NOMO-1 treated with DMSO at 0.1 percent for 48 hours (cell line): ENCODE results near the gene KLHL9.
"Not testable (repeated sequence)": the region's sequence is repeated elsewhere in the genome, so short reads cannot be mapped to it uniquely, and the experiment has no call there.

ENCODE experiments used
- DNase-seq: peaks from one replicate; lab custom pipeline; 2025; ENCODE audit not compliant: unreplicated experiment; lab: John Stamatoyannopoulos, UW

KLHL9 gene, protein sequence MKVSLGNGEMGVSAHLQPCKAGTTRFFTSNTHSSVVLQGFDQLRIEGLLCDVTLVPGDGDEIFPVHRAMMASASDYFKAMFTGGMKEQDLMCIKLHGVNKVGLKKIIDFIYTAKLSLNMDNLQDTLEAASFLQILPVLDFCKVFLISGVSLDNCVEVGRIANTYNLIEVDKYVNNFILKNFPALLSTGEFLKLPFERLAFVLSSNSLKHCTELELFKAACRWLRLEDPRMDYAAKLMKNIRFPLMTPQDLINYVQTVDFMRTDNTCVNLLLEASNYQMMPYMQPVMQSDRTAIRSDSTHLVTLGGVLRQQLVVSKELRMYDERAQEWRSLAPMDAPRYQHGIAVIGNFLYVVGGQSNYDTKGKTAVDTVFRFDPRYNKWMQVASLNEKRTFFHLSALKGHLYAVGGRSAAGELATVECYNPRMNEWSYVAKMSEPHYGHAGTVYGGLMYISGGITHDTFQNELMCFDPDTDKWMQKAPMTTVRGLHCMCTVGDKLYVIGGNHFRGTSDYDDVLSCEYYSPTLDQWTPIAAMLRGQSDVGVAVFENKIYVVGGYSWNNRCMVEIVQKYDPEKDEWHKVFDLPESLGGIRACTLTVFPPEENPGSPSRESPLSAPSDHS

DNA sequence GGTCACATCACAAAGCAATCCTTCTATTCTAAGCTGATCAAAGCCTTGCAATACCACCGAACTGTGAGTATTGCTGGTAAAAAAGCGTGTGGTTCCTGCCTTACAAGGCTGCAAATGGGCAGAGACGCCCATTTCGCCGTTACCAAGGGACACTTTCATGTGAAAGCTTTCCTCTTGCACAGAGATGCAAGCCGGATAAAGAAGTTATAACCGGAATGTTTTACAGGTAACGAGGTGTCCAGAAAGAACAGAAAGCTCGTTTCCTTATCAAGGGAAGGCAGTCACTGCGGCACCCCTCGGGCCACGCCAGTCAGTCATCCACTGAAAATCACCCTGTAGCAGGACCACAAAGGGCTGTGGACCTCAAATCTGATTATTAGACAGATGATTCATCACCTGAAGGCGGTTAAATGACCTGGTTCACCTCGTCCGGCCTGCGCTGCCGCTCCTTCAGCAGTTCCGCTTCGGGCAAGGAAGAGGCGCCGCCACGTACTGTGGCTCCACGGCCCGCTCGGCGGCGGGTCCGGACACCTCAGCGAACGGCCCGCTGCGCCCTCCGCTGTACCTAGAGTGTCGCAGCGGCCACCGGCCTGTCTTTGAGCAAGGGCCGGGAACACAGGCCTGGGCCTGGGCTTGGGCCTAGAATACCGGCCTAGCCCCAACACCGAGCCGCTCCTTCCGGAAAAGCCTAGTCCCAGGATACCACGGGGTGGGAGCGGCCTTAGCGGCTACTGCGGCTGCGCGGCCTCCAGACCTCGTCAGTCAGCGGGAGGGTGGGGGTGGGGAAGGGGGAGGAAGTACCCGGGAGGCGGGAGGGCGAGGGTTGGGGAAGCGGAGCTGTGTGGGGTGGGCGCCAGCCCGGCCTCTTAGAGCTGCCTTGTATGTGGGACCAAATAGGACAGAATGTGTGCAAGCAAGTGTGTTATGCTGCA is at the start of gene KLHL9:
Gene KLHL9, minus strand, starts transcription at position 704 of the 932 bp plus-strand sequence. Its CDS starts 545 bp downstream, at position 159.
- DNase-seq: no peak

DNA sequence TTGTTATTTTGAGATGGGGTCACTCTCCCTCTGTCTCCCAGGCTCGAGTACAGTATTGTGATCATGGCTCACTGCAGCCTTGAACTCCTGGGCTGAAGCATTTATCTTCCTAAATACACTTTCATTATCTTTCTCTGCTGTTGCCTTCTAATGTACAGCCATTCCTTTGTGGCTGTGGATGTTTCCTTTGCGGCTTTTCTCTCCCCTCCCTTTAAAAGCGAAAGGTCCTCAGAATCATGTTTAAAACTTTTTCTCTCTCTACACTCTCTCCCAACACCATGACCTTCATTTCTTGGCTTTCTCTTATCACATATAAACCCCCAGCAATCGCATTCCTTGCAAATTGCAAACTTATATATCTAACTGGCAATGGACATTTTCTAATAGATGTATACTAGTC is 48.4 kb upstream of the KLHL9 start:
- DNase-seq: no peak

DNA sequence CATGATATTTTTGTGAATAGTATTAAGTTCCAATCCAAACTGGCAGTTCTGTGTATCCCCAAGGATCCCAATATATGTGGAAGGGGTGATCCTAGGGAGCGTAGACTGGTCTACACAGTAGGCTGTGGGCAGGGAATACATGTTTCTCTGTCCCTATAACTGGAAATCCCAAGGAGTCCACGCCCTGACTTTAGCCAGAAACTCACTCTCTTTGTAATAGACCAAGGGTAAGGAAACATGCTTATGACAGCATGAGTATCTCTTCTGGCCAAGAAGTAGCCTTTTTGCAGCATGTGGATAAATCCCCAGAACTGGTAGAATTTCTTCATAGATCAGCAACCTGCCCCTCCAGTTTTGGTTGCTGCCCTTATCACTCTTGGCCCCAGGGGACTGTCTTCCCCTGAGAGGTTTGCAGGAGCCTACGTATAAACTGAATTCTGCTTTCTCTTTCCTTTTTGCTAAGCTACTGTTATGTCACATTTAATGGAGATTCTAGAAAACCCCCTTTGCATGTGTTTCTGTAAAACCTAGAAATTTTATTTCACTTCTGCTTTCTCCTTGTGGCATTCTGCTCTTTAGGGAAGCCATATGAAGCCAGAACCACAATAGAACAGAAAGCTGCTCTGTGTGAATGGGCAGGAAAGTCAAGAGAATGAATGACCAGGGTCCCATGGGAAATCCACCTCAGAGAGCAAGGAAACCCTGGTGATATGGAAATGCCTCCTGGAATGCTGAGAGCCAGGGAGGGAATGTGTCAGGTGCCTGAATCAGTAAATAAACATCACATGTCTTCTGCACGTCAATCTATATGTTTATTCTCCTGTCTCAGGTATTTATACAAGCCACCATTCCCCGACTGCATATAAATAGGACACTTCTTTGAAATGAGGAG is 46.5 kb upstream of the KLHL9 start:
- DNase-seq: no peak

DNA sequence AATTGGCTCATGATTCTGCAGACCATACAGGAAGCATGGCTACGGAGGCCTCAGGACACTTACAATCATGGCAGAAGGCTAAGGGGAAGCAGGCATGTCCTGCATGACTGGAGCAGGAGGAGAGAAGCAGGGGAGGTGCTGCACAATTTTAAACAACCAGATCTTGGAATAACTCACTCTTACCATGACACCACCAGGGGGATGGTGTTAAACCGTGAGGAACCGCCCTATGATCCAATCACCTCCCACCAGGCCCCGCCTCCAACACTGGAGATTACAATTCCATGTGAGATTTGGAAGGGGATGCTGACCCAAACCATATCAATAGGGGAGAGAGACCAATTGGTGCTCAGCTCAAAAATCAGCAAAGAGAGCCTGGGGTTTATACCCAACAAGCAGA is 36.3 kb upstream of the KLHL9 start:
- DNase-seq: not testable (repeated sequence)

DNA sequence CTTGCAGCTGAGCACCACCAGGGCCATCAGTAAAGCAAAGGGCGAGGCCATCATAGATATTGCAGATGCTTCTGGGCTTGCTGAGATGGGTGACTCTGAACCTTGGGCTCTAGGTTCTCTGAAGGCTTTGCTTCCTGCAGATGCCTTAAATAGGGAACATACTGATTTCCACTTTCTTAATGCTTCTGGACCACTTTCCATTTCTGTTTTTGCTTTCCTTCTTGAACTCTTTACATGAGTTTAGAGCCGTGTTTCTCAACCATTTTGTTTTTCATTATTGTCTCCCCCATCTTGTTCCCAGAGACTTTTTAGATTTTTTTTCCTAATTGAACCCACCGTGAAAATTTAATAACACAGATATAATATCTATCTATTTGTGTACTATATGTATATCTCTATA is 32.8 kb upstream of the KLHL9 start, which contains the start of gene IFNA13:
Gene IFNA13, minus strand, starts transcription at position 101 of the 400 bp plus-strand sequence. Its CDS starts 47 bp downstream, at position 54.
- DNase-seq: no peak

DNA sequence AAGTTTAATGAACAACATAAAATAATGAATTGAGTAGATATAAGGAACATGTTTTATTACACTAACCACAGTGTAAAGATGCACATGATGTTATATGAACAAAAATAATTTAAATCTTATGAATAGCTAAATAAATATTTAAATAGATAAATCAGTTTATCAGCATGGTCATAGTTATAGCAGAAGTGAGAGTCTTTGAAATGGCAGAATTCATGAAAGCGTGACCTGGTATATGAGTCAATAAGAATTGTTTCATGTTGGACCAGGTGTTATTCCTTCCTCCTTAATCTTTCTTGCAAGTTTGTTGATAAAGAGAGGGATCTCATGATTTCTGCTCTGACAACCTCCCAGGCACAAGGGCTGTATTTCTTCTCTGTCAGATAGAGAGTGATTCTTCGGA is 32.0 kb upstream of the KLHL9 start:
- DNase-seq: not testable (repeated sequence)

DNA sequence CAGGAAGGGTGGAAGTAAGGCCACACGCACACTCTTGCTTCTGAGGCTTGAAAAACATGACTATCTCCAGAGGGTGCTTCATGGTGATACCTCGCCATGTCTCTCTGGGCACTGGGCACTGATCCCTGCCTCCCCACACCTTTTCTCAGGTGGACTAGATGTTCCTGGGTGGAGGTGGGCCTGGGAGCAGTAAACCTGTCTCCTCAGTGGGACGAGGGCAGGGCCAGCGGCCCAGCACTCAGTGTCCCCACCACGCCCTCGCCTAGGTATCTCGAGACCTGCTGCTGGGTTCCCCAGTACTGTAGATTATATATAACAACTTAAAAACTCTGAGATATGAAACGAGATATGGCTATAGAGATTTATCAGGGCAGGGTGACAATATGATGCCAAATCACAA is 27.1 kb upstream of the KLHL9 start:
- no peak for DNase-seq

DNA sequence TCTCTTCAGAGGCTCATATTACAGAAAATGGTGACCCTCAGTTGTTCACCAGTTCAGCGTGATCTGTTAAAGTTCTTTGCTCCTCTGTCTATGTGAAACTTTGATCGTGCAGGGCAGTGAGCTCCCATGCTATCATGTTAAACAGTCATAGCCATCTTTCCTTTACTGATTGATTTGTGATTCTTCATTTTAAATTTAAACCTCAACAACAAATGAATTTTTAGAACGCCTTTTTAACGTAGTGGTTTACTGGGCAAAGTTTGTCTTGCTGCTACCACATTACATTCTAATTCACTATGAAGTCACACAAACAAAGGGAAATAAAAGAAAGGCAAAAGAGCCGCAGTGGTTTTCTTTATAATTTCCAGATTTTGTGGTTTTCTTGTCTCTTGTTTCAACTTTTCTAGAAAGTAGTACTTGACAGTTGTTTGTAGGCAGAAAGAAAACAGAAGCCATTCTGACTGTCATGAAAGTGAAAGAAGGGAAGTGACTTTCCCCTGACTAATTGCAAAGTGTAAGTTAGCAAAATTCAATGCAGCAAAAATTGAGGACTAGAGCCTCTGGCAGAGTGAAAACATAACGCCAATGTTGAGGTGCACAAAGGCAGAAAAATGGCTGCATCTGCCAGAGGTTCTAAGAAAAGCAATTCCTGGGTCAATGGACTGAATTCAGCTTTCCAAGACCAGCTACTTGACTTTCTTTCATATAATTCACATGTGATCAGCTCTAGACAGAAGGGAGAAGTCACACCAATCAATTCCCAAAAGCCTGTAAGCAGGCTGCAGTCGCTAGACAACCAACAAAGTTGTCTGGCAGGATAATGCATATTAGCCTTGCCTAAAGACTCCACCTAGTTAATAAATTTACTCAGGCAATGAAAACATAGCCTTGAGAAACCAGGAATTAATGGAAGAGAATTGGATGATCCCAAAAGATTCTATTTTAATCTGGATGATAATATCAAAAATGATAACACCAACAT is 22.6 kb upstream of the KLHL9 start:
- DNase-seq: no peak

DNA sequence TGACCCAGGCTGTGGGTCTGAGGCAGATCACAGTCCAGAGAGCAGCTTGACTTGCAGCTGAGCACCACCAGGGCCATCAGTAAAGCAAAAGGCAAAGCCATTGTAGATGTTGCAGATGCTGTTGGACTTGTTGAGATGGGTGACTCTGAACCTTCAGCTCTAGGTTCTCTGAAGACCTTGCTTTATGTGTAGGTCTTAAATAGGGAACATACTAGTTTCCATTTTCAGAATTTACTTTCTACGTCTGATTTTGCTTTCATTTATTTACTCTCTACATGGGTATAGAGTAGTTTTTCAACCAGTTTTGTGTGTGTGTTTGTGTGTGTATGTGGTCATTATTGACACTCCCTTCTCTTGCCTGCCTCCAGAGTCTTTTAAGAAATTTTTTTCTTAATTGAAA is 15.6 kb upstream of the KLHL9 start, which contains the start of gene IFNA6:
Gene IFNA6, minus strand, starts transcription at position 101 of the 400 bp plus-strand sequence. Its CDS starts 0 bp downstream, at position 101.
- DNase-seq: no peak

DNA sequence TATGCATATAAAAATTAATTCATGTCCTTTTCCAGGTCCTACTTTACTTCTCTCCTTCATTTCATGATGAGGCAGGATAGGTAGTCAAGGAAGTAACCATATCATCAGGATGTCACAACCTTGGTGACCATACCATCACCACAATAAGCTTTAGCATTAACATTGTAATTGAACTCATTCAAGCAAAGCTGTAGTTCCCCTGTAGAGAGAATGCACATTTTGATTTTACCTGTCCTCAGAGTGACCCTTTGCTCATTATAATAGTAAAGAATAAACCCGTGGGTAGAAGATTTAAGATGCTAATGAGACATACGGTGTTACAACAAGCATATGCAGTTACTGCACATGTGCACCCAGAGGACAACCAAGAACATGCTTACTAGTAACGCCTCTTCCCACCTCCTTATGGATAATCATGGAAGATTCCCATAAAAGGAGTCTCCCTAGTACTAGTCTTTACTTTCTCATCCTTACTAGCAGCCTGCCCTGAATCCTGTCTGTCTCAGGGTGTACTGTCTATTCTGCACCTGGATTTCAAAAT is 13.3 kb upstream of the KLHL9 start:
- DNase-seq: no peak

DNA sequence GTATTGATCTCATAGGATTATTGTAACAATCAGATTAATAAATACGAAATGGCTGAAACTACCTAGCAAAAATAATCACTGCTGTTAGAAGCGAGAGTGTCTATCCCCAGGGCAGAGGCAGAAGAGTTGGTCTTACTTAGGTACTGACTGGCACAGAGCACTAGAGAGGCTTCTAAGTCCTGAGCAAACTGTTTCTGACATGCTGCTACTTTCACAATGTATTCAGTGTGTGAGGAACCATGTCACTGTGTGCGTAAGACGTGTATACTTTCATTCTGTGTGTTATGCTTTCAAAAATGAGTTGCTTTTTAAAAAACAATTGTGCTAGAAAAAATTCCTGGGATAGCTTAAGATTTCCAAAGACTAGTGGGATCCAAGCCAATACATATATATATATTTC is 5.5 kb upstream of the KLHL9 start:
- DNase-seq: no peak

DNA sequence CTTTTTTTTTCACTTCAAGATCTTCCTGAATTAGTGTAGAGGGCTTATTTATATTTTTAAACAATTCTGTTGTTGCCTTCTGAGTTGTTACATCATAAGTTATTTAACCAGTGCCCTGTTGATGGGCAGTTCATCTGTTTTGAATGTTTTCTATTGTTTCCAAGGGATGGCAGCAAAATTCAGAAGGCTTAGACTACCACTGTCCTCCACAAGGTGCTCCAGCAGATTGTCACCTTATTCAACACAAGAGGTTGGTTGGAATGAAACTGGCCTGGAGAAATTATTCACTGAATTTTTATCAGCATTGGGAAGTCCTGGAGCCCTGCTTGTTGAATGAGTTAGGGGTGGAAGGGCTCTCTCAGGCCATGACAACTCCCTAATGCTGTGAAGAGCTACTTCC is 1.3 kb upstream of the KLHL9 start:
- DNase-seq: no peak

DNA sequence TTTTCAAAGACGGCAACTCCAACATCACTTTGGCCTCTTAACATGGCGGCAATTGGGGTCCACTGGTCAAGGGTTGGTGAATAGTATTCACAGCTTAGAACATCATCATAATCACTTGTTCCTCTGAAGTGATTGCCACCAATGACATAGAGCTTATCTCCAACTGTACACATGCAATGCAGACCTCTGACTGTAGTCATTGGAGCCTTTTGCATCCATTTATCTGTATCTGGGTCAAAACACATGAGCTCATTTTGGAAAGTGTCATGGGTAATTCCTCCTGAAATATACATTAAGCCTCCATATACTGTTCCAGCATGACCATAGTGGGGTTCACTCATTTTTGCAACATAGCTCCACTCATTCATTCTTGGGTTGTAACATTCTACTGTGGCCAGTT is 2.0 kb downstream of the KLHL9 start:
- DNase-seq: no peak

DNA sequence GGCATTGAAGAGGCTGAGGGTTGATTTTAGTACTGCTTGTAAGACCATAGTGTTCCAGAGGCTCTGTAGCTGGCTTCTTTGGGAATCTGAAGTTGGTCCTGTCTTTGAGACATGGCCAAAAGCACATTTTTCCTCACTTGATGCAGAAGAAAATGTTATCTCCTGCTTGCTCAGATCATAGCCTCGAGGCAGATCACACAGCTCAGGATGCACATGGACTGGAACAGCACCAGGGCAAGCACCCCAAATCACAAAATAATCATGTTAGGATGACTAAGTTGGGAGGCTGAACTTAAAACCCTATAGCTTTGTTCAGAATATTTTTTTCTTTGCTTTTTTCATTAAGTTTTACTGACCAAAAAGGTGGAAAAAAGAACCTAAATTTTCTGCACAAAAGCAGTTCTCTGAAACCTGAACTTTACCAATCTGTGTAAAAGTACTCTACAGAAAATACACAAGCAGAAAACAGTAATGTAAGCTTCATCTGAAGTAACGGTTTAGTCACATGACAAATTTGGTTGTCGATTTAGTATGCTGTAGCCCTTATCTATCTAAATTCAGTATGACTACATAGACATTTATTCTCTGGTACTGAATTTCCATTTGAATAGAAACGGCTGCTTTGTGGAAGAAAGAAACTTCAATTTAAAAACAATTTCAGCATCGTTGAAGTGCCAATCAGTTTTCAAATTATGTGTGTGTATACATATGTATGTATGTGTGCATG is 3.4 kb downstream of the KLHL9 start:
- no peak for DNase-seq

DNA sequence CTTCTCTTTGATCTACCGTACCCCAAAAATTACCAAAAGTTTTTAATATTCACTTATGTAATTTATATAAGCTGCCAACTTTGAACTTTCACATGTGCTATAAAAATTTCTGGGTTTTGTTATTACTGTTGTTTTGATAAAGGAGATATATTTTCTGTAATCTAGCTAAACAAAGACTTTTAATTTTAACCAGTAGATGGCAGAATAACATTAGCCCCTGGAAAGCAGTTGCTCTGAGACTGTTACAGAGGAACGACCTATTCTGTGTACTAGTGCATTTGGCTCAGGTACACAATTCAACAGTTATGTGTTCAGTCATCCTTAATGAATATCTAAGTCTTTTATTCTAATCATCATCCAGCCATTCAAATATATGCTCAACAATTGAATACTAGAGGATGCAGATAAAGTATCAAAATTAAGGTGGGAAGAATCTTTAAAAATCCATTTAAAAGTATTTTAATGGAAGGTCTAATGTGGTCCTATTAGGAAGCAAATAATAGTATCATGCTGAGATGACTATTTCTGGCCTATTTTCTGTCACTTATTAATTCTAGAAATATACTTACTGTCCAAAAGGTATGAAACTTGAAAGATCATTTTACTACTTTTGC is 8.6 kb downstream of the KLHL9 start:
- no peak for DNase-seq

DNA sequence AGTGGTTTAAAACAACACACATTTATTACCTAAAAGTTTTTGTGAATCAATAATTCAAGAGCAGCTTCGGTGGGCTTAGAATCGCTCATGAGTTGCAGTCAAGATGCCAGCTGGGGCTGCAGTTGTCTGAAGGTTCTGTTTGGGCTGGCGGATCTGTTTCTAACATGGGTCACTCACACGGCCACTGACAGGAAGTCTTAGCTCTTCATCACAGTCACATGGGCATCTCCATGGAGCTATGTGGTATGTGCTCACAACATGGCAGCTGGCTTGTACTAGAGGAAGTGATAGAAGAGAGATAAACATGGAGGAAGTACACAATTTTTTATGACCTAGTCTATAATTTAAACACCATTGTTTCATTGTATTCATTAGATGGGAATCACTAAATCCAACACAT is 11.2 kb downstream of the KLHL9 start:
- no peak for DNase-seq

DNA sequence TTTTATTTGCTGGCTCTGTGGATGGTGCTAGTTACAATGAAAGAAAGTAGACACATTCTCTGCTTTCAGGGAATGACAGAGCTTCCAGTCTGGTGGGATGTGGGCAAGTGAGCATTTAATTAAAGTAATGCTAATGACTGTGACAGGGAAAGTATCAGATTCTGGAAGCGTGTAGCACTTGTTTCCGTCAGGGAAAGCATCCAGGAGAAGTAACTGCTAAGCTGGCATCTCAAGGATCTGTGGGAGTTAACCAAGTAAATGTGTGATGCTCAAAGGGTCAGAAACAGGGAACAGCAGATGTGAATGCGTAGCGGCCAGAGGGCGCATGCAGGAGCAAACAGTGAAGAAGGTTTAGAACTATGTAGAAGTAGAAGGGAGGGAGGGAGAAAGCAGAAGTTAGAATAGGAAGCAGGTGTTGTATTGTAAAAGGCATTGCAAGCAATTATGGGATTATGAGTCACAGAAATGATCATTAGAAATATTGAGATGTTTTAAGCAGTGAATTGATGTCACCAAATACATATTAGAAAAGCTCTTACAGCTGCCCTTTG is 12.2 kb downstream of the KLHL9 start:
- DNase-seq: no peak
